ENCODE measurements around the gene ZNF766. TPM values are rescaled to one million over a fixed set of nuclear protein-coding genes. Genes with fewer than 3 reads are reported as not detected.
"Not testable (repeated sequence)": the region's sequence is repeated elsewhere in the genome, so short reads cannot be mapped to it uniquely, and the experiment has no call there.

ZNF766 gene
- total RNA-seq, 4 donors from 2014 or later = 5.7 to 21.8 (median 8.3) TPM

GRCh38 chr19:52274191-52274590, 4.8 kb downstream of the ZNF766 start:
- no peak for ATAC-seq (ENCODE audit: low FRiP score)
- no peak for DNase-seq (ENCODE audit: low spot score)
- no peak for TF ChIP-seq CTCF (IDR thresholded peaks at IDR 0.05)

- ATAC-seq (ENCODE audit: low FRiP score) (no peak), DNase-seq (ENCODE audit: low spot score) (no peak)
- no peak for TF ChIP-seq CTCF (IDR thresholded peaks at IDR 0.05)
Measured at GRCh38 chr19:52275988-52276387, 6.6 kb downstream of the ZNF766 start.

DNA sequence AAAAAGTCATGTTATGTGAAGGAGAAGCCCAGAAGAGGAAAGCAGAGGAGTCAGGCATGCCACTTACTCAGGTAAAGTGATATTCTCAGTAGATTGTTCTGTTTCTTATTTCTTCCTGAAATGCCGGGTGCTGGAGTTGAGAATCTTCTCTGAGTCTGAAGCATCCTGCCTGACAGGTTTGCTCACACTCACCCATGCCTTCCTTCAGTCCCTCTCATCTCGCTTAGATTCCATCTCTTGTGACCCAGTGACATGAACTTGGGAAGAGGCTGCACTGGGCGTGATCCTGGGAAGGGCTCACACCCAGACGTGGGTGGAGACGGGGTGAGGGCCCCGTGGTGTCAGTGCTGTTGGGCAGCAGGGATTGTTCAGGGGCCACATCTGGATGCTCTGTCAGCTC, 8.1 kb downstream of the ZNF766 start:
- TF ChIP-seq CTCF (IDR thresholded peaks at IDR 0.05) = no peak
- DNase-seq (ENCODE audit: low spot score) = no peak
- no peak for ATAC-seq (ENCODE audit: low FRiP score)

GRCh38 chr19:52286256-52286655, 16.9 kb downstream of the ZNF766 start:
- TF ChIP-seq CTCF (IDR thresholded peaks at IDR 0.05) = no peak
- no peak for DNase-seq (ENCODE audit: low spot score)
- no peak for ATAC-seq (ENCODE audit: low FRiP score)

DNA sequence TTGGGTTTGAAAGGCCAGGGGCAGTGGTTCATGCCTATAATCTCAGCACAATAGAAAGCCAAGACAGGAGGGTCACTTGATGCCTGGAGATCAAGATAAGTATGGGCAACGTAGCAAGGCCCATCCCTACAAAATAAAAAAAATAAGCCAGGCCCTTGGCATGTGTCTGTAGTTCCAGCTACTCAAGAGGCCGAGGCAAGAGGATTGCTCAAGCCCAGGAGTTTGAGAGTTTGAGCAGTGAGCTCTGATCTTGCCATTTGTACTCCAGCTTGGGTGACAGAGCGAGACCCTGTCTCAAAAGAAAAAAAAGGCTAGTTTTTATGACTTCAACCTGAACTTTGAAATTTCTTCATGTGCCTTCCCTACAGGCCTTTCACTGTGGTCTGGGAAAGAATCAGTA, 22.4 kb downstream of the ZNF766 start:
- no peak for ATAC-seq (ENCODE audit: low FRiP score)
- DNase-seq (ENCODE audit: low spot score) = no peak
- TF ChIP-seq CTCF (IDR thresholded peaks at IDR 0.05) = no peak

DNA sequence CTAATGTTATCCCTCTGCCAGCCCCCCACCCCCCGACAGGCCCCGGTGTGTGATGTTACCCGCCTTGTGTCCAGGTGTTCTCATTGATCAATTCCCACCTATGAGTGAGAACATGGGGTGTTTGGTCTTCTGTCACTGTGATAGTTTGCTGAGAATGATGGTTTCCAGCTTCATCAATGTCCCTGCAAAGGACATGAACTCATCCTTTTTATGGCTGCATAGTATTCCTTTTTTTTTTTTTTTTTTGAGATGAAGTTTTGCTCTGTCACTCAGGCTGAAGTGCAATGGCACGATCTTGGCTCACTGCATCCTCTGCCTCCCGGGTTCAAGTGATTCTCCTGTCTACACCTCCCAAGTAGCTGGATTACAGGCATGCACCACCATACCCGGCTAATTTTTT, 23.6 kb downstream of the ZNF766 start:
- not testable (repeated sequence) for DNase-seq (ENCODE audit: low spot score); ATAC-seq (ENCODE audit: low FRiP score)

- DNase-seq (ENCODE audit: low spot score) = no peak
- no peak for TF ChIP-seq CTCF (IDR thresholded peaks at IDR 0.05)
- ATAC-seq (ENCODE audit: low FRiP score) = peak; percentile 15
Measured at GRCh38 chr19:52296400-52296772, 27.0 kb downstream of the ZNF766 start.
